GM19238 (cell line): Measurements from ENCODE around the gene PLA2G4A.

Source experiments
- DNase-seq: peaks from one replicate; pipeline ENCODE4 v3.0.0; 2011; ENCODE audit warnings: low spot score; ENCODE audit not compliant: insufficient read length

PLA2G4A gene

GRCh38 chr1:187013582-187014200, 184.9 kb downstream of the PLA2G4A start:
- DNase-seq, result no peak

- DNase-seq, result no peak
Observed at GRCh38 chr1:187018291-187018690, 189.5 kb downstream of the PLA2G4A start.

- DNase-seq, result no peak
Observed at GRCh38 chr1:187027253-187027652, 198.5 kb downstream of the PLA2G4A start.

GRCh38 chr1:187032316-187032981, 203.7 kb downstream of the PLA2G4A start:
- no peak for DNase-seq

GRCh38 chr1:187032982-187033692, 204.4 kb downstream of the PLA2G4A start:
- no peak for DNase-seq

GRCh38 chr1:187033693-187034390, 205.1 kb downstream of the PLA2G4A start:
- no peak for DNase-seq

GRCh38 chr1:187034501-187034900, 205.8 kb downstream of the PLA2G4A start:
- no peak for DNase-seq

GRCh38 chr1:187037973-187038553, 209.3 kb downstream of the PLA2G4A start:
- DNase-seq, result no peak
